K562 (cell line): Measurements from ENCODE around the gene BCL2L13. TPM values are rescaled to one million over a fixed set of nuclear protein-coding genes. Genes with fewer than 3 reads are reported as not detected.

Experiments used
- BRD9 ChIP-seq: fragments of 450-650 bp; IDR thresholded peaks from 2 replicates; pipeline ENCODE4 v1.6.1; 2018; ENCODE audit warnings: low read depth; ENCODE audit not compliant: partially characterized antibody
- BRF2 ChIP-seq: IDR thresholded peaks from 3 replicates; pipeline ENCODE4 v1.6.1; 2011; ENCODE audit warnings: borderline replicate concordance, mild to moderate bottlenecking; ENCODE audit not compliant: insufficient read length, insufficient read depth
- CBFB ChIP-seq: sonication (generic); formaldehyde crosslinking; IDR thresholded peaks from 2 replicates; pipeline ENCODE4 v1.4.0; 2020; ENCODE audit warnings: mild to moderate bottlenecking, missing genetic modification reagents
- DDX20 ChIP-seq: fragments of 450-650 bp; IDR thresholded peaks from 2 replicates; pipeline ENCODE4 v1.6.1; 2016; ENCODE audit warnings: missing genetic modification characterization, low read depth, mild to moderate bottlenecking, missing compliant biosample characterization, moderate library complexity
- KDM5B ChIP-seq: fragments of 200-600 bp; sonication (generic); IDR thresholded peaks from 2 replicates; pipeline ENCODE4 v1.6.1; 2012; ENCODE audit warnings: low read depth, mild to moderate bottlenecking, moderate library complexity, low read length, control low read depth, inconsistent platforms; ENCODE audit not compliant: insufficient replicate concordance
- MEF2D ChIP-seq: conservative IDR thresholded peaks from 2 replicates; pipeline ENCODE4 v1.6.1; 2016; ENCODE audit warnings: low read depth, missing genetic modification characterization, missing compliant biosample characterization
- MTA1 ChIP-seq: fragments of 450-650 bp; IDR thresholded peaks from 2 replicates; pipeline ENCODE4 v1.6.1; 2017; ENCODE audit warnings: borderline replicate concordance
- MTA2 ChIP-seq: fragments of 450-650 bp; IDR thresholded peaks from 2 replicates; pipeline ENCODE4 v1.6.1; 2016; ENCODE audit warnings: low read depth
- MTF1 ChIP-seq: fragments of 250-450 bp; sonication (Bioruptor Pico); IDR thresholded peaks from 2 replicates; pipeline ENCODE4 v1.9.0; 2021; ENCODE audit warnings: moderate library complexity, mild to moderate bottlenecking, inconsistent platforms, borderline replicate concordance
- MXI1 ChIP-seq: IDR thresholded peaks from 2 replicates; pipeline ENCODE4 v1.6.1; 2011; ENCODE audit warnings: low read depth, mild to moderate bottlenecking, improper control_type of control experiment, low read length
- POLR3A ChIP-seq: IDR thresholded peaks from 2 replicates; pipeline ENCODE4 v1.6.1; 2011; ENCODE audit warnings: borderline replicate concordance, mild to moderate bottlenecking, moderate library complexity; ENCODE audit not compliant: insufficient read length, insufficient read depth; ENCODE audit errors: extremely low read depth
- ZFP1 ChIP-seq: fragments of 450-650 bp; formaldehyde crosslinking; IDR thresholded peaks from 2 replicates; pipeline ENCODE4 v1.4.0; 2020; ENCODE audit warnings: mild to moderate bottlenecking, mixed read lengths
- polyA plus RNA-seq, 8 experiments: library from polyadenylated mRNA; depleted of rRNA in 4 of 8; stranded (reverse) in 5 of 8; unstranded in 3 of 8; fragments of >200 nt; fragmentation: Nextera tagmentation in 2 of 8; fragmentation: Illumina TruSeq in 1 of 8; extraction: Ambion mirVana in 2 of 8; extraction: Trizol in 1 of 8; gene quantifications; 2 replicates each; pipeline versions ENCODE4 v1.2.1 to v1.2.3, GENCODE V29; 2011 to 2014; ENCODE audit warnings: inconsistent platforms in 1 of 8, missing spikeins in 1 of 8
- total RNA-seq, 7 experiments: library from RNA; depleted of rRNA in 6 of 7; stranded (reverse); fragments of >200 nt in 6 of 7; fragmentation: Illumina TruSeq in 2 of 7; extraction: Trizol in 2 of 7; gene quantifications; 2 replicates each; pipeline versions ENCODE4 v1.2.1 to v1.2.3, GENCODE V29; 2011 to 2021; ENCODE audit warnings: low replicate concordance in 1 of 7
- TF ChIP-seq, protein P1 (sequence below): fragments of 450-650 bp; IDR thresholded peaks from 2 replicates; pipeline ENCODE4 v1.6.1; 2016; ENCODE audit warnings: low read depth
- TF ChIP-seq, protein P2 (sequence below): fragments of 450-650 bp; conservative IDR thresholded peaks from 2 replicates; pipeline ENCODE4 v1.6.1; 2016; ENCODE audit warnings: missing genetic modification characterization, low read depth, mild to moderate bottlenecking, missing compliant biosample characterization, moderate library complexity

The BCL2L13 gene
- total and polyA plus RNA-seq, 9 of the 15 experiments (the other 6 are each of a cell fraction or from before 2014, with no cell fraction given): 41.5 to 63.4 (median 56.5) TPM

- TF ChIP-seq, protein P1, sequence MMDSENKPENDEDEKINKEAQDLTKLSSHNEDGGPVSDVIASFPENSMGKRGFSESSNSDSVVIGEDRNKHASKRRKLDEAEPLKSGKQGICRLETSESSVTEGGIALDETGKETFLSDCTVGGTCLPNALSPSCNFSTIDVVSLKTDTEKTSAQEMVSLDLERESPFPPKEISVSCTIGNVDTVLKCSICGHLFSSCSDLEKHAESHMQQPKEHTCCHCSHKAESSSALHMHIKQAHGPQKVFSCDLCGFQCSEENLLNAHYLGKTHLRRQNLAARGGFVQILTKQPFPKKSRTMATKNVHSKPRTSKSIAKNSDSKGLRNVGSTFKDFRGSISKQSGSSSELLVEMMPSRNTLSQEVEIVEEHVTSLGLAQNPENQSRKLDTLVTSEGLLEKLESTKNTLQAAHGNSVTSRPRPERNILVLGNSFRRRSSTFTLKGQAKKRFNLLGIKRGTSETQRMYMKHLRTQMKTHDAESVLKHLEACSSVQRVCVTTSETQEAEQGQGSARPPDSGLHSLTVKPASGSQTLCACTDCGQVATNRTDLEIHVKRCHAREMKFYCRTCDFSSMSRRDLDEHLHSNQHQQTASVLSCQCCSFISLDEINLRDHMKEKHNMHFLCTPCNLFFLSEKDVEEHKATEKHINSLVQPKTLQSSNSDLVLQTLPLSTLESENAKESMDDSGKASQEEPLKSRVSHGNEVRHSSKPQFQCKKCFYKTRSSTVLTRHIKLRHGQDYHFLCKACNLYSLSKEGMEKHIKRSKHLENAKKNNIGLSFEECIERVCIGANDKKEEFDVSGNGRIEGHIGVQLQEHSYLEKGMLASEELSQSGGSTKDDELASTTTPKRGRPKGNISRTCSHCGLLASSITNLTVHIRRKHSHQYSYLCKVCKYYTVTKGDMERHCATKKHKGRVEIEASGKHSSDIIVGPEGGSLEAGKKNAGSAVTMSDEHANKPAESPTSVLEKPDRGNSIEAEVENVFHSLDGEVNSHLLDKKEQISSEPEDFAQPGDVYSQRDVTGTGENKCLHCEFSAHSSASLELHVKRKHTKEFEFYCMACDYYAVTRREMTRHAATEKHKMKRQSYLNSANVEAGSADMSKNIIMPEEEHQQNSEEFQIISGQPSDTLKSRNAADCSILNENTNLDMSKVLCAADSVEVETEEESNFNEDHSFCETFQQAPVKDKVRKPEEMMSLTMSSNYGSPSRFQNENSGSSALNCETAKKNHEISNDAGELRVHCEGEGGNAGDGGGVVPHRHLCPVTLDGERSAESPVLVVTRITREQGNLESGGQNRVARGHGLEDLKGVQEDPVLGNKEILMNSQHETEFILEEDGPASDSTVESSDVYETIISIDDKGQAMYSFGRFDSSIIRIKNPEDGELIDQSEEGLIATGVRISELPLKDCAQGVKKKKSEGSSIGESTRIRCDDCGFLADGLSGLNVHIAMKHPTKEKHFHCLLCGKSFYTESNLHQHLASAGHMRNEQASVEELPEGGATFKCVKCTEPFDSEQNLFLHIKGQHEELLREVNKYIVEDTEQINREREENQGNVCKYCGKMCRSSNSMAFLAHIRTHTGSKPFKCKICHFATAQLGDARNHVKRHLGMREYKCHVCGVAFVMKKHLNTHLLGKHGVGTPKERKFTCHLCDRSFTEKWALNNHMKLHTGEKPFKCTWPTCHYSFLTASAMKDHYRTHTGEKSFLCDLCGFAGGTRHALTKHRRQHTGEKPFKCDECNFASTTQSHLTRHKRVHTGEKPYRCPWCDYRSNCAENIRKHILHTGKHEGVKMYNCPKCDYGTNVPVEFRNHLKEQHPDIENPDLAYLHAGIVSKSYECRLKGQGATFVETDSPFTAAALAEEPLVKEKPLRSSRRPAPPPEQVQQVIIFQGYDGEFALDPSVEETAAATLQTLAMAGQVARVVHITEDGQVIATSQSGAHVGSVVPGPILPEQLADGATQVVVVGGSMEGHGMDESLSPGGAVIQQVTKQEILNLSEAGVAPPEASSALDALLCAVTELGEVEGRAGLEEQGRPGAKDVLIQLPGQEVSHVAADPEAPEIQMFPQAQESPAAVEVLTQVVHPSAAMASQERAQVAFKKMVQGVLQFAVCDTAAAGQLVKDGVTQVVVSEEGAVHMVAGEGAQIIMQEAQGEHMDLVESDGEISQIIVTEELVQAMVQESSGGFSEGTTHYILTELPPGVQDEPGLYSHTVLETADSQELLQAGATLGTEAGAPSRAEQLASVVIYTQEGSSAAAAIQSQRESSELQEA: no peak
- TF ChIP-seq, protein P2, sequence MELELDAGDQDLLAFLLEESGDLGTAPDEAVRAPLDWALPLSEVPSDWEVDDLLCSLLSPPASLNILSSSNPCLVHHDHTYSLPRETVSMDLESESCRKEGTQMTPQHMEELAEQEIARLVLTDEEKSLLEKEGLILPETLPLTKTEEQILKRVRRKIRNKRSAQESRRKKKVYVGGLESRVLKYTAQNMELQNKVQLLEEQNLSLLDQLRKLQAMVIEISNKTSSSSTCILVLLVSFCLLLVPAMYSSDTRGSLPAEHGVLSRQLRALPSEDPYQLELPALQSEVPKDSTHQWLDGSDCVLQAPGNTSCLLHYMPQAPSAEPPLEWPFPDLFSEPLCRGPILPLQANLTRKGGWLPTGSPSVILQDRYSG: no peak
- TF ChIP-seq BRD9: peak; percentile 93
- TF ChIP-seq MXI1: peak; percentile 32; the same call in 1 of the 2 replicates
- TF ChIP-seq MTF1 (CRISPR knock-in tag): no peak
- peak; percentile 52 for TF ChIP-seq KDM5B
- TF ChIP-seq MTA1: peak; percentile 57; the same call in 1 of the 2 replicates
- TF ChIP-seq ZFP1 (CRISPR knock-in tag): no peak
- no peak for TF ChIP-seq BRF2
- TF ChIP-seq MEF2D: no peak
- TF ChIP-seq POLR3A: no peak
- no peak for TF ChIP-seq CBFB (CRISPR knock-in tag)
- no peak for TF ChIP-seq DDX20 (tag)
- TF ChIP-seq MTA2: no peak
Observed at GRCh38 chr22:17628406-17629172, 10.0 kb upstream of the BCL2L13 start, which contains the start of gene ATP6V1E1 (continued).
